ENCODE measurements around the gene TUBGCP6.

DNA sequence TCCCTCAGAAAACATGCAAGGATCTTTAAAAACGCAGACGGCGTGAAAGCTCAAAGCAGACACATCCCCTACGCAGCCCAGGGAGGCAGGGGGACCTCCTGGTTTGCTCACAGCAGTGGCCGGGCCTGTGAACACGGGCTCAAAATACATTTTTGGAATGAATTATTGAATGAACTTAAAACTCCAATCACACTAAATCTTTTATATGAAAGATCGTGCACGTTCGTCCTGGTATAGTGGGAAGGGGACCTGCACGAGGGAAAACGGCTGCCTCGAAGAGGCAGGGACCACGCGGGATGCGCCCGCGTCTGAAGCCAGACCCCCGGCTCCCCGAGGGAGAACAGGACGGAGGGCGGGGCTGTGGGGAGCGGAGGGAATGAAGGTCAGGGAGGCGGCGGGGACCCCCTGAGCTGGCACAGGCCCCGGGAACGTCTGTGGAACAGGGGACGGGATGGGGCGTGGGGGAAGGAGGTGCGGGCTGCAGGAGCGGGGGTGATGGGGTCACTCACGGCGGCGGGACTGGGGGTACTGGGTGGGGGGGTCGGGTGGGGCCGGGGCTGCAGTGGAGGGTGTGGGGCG, 75.6 kb downstream of the TUBGCP6 start:
- TF ChIP-seq POLR2A (IDR thresholded peaks at IDR 0.05): no peak
- TF ChIP-seq, protein P1, sequence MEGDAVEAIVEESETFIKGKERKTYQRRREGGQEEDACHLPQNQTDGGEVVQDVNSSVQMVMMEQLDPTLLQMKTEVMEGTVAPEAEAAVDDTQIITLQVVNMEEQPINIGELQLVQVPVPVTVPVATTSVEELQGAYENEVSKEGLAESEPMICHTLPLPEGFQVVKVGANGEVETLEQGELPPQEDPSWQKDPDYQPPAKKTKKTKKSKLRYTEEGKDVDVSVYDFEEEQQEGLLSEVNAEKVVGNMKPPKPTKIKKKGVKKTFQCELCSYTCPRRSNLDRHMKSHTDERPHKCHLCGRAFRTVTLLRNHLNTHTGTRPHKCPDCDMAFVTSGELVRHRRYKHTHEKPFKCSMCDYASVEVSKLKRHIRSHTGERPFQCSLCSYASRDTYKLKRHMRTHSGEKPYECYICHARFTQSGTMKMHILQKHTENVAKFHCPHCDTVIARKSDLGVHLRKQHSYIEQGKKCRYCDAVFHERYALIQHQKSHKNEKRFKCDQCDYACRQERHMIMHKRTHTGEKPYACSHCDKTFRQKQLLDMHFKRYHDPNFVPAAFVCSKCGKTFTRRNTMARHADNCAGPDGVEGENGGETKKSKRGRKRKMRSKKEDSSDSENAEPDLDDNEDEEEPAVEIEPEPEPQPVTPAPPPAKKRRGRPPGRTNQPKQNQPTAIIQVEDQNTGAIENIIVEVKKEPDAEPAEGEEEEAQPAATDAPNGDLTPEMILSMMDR (IDR thresholded peaks at IDR 0.05): no peak
